ENCODE results near the gene APLP2.

Gene APLP2

GRCh38 chr11:130124096-130124495, 54.4 kb downstream of the APLP2 start:
- no peak overlapping the region for H2AFZ ChIP-seq (ENCODE audit: low read depth, low read length)
- H3K9ac ChIP-seq (ENCODE audit: low read length): no peak overlapping the region
- no peak overlapping the region for H3K4me3 ChIP-seq (ENCODE audit: low read length)
- no peak overlapping the region for H3K4me2 ChIP-seq (ENCODE audit: low read length)
- H3K27me3 ChIP-seq (ENCODE audit: low read depth, low read length): no peaks in the 10 kb centered on the region
- no peak overlapping the region for H3K27ac ChIP-seq (ENCODE audit: low read length)
- no peaks in the 10 kb centered on the region for H3K9me3 ChIP-seq (ENCODE audit: insufficient read depth, low read length)
- H3K4me1 ChIP-seq (ENCODE audit: low read length): peaks cover 17% of the 10 kb centered on the region
- 0 out of 2 replicates have a peak, but pooled peaks cover 6% of the 10 kb centered on the region for H4K20me1 ChIP-seq (ENCODE audit: insufficient read depth, low read length)
- H3K79me2 ChIP-seq (ENCODE audit: low read length): no peaks in the 10 kb centered on the region
- TF ChIP-seq CTCF (IDR thresholded peaks at IDR 0.05; ENCODE audit: low read depth, low read length) (no peak), EZH2phosphoT487 (IDR thresholded peaks at IDR 0.05; ENCODE audit: low read depth) (no peak)
- H3K36me3 ChIP-seq (replicated peaks; ENCODE audit: low read depth, low read length): peaks cover 36% of the 10 kb centered on the region

DNA sequence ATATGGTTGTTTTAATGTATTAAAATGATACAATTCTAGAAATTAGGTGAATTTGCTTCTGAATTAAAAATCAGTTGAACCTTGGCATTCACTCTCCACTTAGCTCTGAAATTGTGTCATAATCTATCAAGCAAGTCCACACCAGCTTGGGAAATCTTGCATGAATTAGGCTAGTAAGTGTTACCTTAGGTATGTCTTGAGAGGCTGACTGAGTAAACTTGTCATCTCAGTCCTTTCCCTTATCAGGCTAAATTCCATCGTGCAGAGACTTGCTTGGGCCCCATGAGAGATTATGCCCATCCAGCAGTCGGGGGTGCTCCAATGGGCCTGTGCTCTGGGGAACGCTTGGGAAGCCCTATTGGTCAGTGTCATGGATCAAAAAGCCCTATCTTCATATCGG, 55.9 kb downstream of the APLP2 start:
- Histone ChIP-seq H3K4me1 (ENCODE audit: low read length) (peaks cover 14% of the 10 kb centered on the region), H3K27me3 (ENCODE audit: low read depth, low read length) (no peaks in the 10 kb centered on the region), H3K79me2 (ENCODE audit: low read length) (no peaks in the 10 kb centered on the region), H3K36me3 (replicated peaks; ENCODE audit: low read depth, low read length) (peaks cover 44% of the 10 kb centered on the region), H3K4me3 (ENCODE audit: low read length) (no peak overlapping the region), H4K20me1 (ENCODE audit: insufficient read depth, low read length) (0 out of 2 replicates have a peak, but pooled peaks cover 6% of the 10 kb centered on the region), H3K9ac (ENCODE audit: low read length) (no peak overlapping the region), H3K9me3 (ENCODE audit: insufficient read depth, low read length) (no peaks in the 10 kb centered on the region), H2AFZ (ENCODE audit: low read depth, low read length) (no peak overlapping the region), H3K4me2 (ENCODE audit: low read length) (no peak overlapping the region), H3K27ac (ENCODE audit: low read length) (no peak overlapping the region)
- no peak for TF ChIP-seq CTCF (IDR thresholded peaks at IDR 0.05; ENCODE audit: low read depth, low read length)
- no peak for TF ChIP-seq EZH2phosphoT487 (IDR thresholded peaks at IDR 0.05; ENCODE audit: low read depth)

GRCh38 chr11:130126516-130126915, 56.8 kb downstream of the APLP2 start:
- no peak overlapping the region for H2AFZ ChIP-seq (ENCODE audit: low read depth, low read length)
- H4K20me1 ChIP-seq (ENCODE audit: insufficient read depth, low read length): 0 out of 2 replicates have a peak, but pooled peaks cover 6% of the 10 kb centered on the region
- H3K9me3 ChIP-seq (ENCODE audit: insufficient read depth, low read length): no peaks in the 10 kb centered on the region
- H3K27me3 ChIP-seq (ENCODE audit: low read depth, low read length): no peaks in the 10 kb centered on the region
- peaks cover 13% of the 10 kb centered on the region for H3K4me1 ChIP-seq (ENCODE audit: low read length)
- no peaks in the 10 kb centered on the region for H3K79me2 ChIP-seq (ENCODE audit: low read length)
- TF ChIP-seq EZH2phosphoT487 (IDR thresholded peaks at IDR 0.05; ENCODE audit: low read depth): no peak
- no peak for TF ChIP-seq CTCF (IDR thresholded peaks at IDR 0.05; ENCODE audit: low read depth, low read length)
- H3K36me3 ChIP-seq (replicated peaks; ENCODE audit: low read depth, low read length): peaks cover 47% of the 10 kb centered on the region
- no peak overlapping the region for H3K4me2 ChIP-seq (ENCODE audit: low read length)
- H3K27ac ChIP-seq (ENCODE audit: low read length): no peak overlapping the region
- H3K4me3 ChIP-seq (ENCODE audit: low read length): no peak overlapping the region
- no peak overlapping the region for H3K9ac ChIP-seq (ENCODE audit: low read length)

- TF ChIP-seq CTCF (IDR thresholded peaks at IDR 0.05; ENCODE audit: low read depth, low read length) (no peak), EZH2phosphoT487 (IDR thresholded peaks at IDR 0.05; ENCODE audit: low read depth) (no peak)
- H2AFZ ChIP-seq (ENCODE audit: low read depth, low read length): no peak overlapping the region
- H3K4me3 ChIP-seq (ENCODE audit: low read length): no peak overlapping the region
- H3K36me3 ChIP-seq (replicated peaks; ENCODE audit: low read depth, low read length): peaks cover 44% of the 10 kb centered on the region
- peaks cover 3% of the 10 kb centered on the region; the same call in 1 of the 2 replicates for H3K4me1 ChIP-seq (ENCODE audit: low read length)
- H4K20me1 ChIP-seq (ENCODE audit: insufficient read depth, low read length): no peaks in the 10 kb centered on the region
- no peak overlapping the region for H3K9ac ChIP-seq (ENCODE audit: low read length)
- no peaks in the 10 kb centered on the region for H3K9me3 ChIP-seq (ENCODE audit: insufficient read depth, low read length)
- H3K27me3 ChIP-seq (ENCODE audit: low read depth, low read length): no peaks in the 10 kb centered on the region
- H3K79me2 ChIP-seq (ENCODE audit: low read length): no peaks in the 10 kb centered on the region
- no peak overlapping the region for H3K27ac ChIP-seq (ENCODE audit: low read length)
- no peak overlapping the region for H3K4me2 ChIP-seq (ENCODE audit: low read length)
These were observed 57.8 kb downstream of the APLP2 start for GRCh38 chr11:130127509-130127908.

Data from OCI-LY3 (cell line).